Fibroblast of skin of abdomen (primary cell): ENCODE results near the gene DYNLT2B. TPM values are rescaled to one million over a fixed set of nuclear protein-coding genes. Genes with fewer than 3 reads are reported as not detected.
"Not testable (repeated sequence)": the region's sequence is repeated elsewhere in the genome, so short reads cannot be mapped to it uniquely, and the experiment has no call there.

Experiments
- DNase-seq: peaks from one replicate; pipeline ENCODE4 v3.0.0-alpha.2; 2013
- polyA plus RNA-seq, 2 experiments: library from polyadenylated mRNA; unstranded; fragments of 120-200 nt; gene quantifications; one replicate each; pipeline ENCODE4 v1.2.1, GENCODE V29; 2013; ENCODE audit not compliant: insufficient read length in 2 of 2

DYNLT2B gene
- polyA plus RNA-seq (2013, experiment 1 of 2; ENCODE audit: insufficient read length) = 15.6 TPM
- polyA plus RNA-seq (2013, experiment 2 of 2; ENCODE audit: insufficient read length) = 18.7 TPM

- DNase-seq = peak; percentile 88
These were observed at the start of gene DYNLT2B for GRCh38 chr3:196317687-196318467. DYNLT2B (minus strand) TSS chr3:196318240; CDS start chr3:196318152, 88 bp downstream.

DNA sequence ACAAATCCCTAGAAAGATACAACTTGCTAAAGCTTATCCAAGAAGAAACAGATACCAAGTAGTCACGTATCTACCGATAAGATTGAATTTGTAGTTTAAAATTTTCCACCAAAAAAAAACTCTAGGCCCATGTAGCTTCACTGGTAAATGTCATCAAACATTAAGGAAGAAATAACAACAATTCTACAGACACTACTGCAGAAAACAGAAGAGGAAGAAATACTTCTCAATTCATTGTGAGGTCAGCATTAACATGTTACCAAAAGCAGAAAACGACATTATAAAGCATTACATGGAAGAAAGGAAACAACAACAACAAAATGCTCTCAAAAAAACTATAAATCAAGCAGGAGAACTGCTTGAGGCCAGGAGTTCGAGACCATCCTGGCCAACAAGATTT, 47.7 kb upstream of the DYNLT2B start:
- DNase-seq = no peak

- no peak for DNase-seq
These were observed 42.5 kb upstream of the DYNLT2B start for GRCh38 chr3:196360586-196360985.

DNA sequence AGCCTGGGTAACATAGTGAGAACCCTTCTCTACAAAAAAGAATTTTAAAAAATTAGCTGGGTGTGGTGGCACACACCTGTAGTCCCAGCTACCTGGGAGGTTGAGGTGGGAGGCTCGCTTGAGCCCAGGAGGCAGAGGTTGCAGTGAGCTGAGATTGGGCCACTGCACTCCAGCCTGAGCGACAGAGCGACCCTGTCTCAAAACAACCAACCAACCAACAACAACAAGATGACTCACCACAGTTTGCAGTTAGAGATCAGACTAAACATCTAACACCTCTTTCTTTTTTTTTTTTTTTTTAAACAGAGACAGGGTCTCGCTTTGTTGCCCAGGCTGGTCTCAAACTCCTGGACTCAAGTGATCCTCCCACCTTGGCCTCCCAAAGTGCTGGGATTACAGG, 40.5 kb upstream of the DYNLT2B start:
- DNase-seq = not testable (repeated sequence)

DNA sequence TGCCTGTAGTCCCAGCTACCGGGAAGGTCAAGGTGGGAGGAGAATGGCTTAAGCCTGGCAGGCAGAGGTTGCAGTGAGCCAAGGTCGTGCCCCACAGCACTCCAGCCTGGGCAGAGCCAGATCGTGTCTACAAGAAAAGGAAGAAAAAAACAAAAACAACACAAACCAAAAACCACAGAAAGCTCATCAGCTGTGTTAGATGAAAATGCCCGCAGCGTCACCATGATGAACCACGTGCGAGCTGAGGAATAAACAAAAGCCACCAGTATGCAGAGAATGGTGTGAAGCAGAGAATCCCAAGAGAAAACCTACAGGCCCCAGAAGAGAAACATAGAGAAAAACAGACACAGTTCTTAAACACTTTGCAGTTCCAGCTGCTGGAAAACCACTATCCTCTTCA, 39.9 kb upstream of the DYNLT2B start:
- DNase-seq = no peak

- DNase-seq = no peak
These were observed 38.5 kb upstream of the DYNLT2B start for GRCh38 chr3:196356556-196356955.

DNA sequence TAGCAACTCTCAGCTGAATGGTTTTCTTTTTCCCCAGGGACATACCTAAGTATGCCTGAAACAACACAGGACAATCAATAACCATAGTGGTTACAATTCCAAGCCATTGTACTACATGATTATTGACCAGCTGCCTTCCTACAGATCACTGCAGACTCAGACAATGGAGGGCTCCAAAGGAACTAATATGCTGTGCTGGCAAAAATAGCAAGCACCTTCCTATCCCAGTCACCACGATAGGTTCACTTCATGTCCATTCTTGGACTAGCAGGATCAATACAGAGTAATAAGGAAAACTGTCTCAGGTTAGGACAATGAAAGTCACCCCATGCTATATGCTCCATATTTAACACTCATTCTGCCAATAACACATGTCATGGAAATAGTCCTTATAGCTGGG, 37.6 kb upstream of the DYNLT2B start:
- DNase-seq = no peak

DNA sequence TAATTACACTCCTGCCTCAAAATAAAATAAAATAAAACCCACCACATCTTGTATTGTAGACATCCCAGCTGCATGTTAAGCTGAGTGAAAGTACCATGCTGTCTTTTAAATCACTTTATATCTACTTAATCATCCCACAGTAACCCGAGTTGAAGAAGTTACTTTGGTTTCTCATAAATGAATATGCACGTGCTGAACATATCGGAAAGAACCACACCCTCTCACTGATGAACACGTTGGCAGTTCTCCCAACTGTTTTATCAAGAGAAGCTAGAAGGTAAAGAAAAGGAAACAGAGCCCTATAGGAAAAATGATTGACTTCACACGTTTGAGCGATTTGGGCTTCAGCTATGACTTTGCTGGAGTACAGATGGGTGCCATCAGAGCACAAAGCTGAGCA, 36.1 kb upstream of the DYNLT2B start:
- DNase-seq = no peak

GRCh38 chr3:196351541-196351940, 33.5 kb upstream of the DYNLT2B start:
- DNase-seq = no peak

GRCh38 chr3:196350067-196350466, 32.0 kb upstream of the DYNLT2B start:
- no peak for DNase-seq

GRCh38 chr3:196348698-196349097, 30.7 kb upstream of the DYNLT2B start:
- DNase-seq = no peak

GRCh38 chr3:196344663-196345062, 26.6 kb upstream of the DYNLT2B start:
- no peak for DNase-seq

GRCh38 chr3:196343917-196344316, 25.9 kb upstream of the DYNLT2B start:
- not testable (repeated sequence) for DNase-seq

GRCh38 chr3:196341137-196341536, 23.1 kb upstream of the DYNLT2B start:
- DNase-seq = peak; percentile 45

GRCh38 chr3:196340466-196340865, 22.4 kb upstream of the DYNLT2B start:
- no peak for DNase-seq

DNA sequence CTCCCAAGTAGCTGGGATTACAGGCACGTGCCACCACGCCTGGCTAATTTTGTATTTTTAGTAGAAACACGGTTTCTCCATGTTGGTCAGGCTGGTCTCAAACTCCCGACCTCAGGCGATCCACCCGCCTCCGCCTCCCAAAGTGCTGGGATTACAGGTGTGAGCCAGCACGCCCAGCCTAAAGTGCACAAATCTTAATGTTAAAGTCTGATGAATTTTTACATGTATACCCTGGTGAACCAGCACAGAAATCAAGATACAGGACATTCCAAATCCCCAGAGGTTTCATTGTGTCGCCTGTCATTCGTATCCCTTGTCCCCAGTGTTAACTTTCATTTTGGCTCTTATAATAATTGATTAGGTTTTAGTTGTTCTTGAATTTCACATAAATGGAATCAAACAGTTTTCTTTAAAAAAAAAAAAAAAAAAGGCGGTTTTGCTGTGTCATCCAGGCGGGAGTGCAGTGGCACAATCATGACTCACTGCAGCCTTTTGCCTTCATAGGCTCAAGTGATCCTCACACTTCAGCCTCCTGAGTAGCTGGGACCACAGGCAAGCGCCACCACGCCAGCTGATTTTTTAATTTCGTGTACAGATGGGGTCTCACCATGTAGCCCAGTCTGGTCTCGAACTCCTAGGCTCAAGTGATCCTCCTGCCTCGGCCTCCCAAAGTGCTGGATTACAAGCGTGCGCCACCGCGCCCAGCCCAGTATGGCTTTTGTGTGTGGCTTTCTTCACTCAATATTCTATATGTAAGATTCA, 21.6 kb upstream of the DYNLT2B start:
- DNase-seq = peak; percentile 24

- DNase-seq = no peak
These were observed 21.0 kb upstream of the DYNLT2B start for GRCh38 chr3:196339044-196339443.

GRCh38 chr3:196336319-196337145, 18.5 kb upstream of the DYNLT2B start:
- no peak for DNase-seq

DNA sequence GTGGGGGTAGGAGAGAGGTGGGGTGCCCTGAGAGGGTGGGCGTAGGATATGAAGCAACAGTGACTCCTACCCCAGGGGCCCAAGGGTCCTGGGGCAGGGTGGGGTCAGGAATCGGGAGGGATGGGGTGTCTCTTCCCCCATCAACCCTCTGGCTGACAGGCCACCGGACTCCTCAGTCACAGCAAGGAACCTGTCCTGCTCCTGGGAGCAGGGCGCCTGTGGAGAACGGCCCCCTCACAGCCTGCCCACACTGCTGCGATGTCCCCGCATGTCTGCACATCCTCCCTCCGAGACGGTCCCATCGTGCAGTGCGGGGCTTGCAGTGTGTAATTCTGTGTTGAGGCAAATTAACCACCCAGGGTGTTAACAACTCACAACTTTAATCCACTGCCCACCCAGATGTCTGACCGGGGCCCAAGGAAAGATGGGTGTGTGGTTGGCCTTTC, 17.5 kb upstream of the DYNLT2B start:
- DNase-seq = no peak

DNA sequence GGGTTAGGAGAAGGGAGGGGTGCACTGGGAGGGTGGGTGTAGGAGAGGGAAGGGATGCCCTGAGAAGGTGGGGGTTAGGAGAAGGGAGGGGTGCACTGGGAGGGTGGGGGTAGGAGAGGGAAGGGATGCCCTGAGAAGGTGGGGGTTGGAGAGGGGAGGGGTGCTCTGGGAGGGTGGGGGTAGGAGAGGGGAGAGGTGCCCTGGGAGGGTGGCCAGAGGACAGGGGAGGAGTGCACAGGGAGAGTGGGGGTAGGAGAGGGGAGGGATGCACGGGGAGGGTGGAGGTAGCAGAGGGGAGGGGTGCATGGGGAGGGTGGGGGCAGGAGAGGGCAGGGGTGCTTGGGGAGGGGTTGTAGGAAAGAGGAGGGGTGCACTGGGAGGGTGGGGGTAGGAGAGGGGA, 16.9 kb upstream of the DYNLT2B start:
- no peak for DNase-seq

- no peak for DNase-seq
These were observed 14.1 kb upstream of the DYNLT2B start for GRCh38 chr3:196332168-196332567.

DNA sequence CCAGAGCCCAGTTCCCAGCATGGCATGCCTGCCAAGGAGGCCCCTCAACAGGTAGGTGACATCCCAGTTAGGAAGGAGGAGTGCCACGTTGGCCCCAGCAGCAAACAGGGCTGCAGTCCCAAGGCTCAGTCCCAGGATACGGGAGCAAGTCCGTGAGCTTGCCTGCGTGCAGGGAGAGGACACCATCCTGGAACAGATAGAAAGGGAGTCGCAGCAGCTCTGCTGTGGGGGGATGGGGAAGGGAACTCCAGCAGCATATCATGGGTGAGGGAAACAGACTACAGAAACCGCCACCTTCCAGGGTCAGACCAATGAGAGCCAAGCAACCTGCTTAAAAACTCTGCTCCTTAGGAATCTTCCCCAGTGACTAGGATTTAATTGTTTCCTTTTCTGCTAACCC, 9.4 kb upstream of the DYNLT2B start:
- DNase-seq = no peak

DNA sequence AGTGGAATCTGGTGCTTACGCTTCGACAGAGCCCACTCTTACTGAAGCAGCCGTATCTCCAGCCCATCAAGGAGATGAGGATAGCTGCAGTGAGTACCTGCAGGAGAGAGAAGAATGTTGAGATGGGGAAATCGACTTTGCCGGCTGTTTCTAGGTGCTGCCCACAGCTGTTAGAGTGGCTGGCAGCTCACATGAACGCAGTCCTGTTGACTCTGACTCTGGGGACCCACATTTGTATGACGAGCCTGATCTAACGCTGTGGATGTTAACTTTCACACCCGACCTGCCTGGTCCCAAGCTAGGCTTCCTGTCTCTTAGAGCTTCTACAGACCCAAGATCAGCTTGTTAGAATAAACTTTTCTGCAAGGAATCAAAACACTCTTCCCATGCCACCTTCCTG, 8.9 kb upstream of the DYNLT2B start:
- no peak for DNase-seq
